ENCODE data around the gene LGI4. TPM values are rescaled to one million over a fixed set of nuclear protein-coding genes. Genes with fewer than 3 reads are reported as not detected.
"Not testable (repeated sequence)": the region's sequence is repeated elsewhere in the genome, so short reads cannot be mapped to it uniquely, and the experiment has no call there.

The LGI4 gene
- total and polyA plus RNA-seq, 11 donors = 2.2 to 15.1 (median 6.0) TPM

GRCh38 chr19:35130761-35131720, 3.8 kb downstream of the LGI4 start:
- no peak for DNase-seq
- intact Hi-C loops (cut with DNase I) = loop anchor here in 6 of 10 donors (5.0 to 10.0 kb wide), 3 partner anchors 64 to 86 kb away; partner anchors contain the start of gene HPN (in 1 of the 6)
- Histone ChIP-seq H3K27ac (no peak overlapping the region), H3K4me1 (peaks cover 0 to 14% (median 8%) of the 10 kb centered on the region in 12 donors), H3K27me3 (no peaks in the 10 kb centered on the region), H3K9me3 (no peaks in the 10 kb centered on the region), H3K4me3 (no peak overlapping the region), H3K36me3 (no peaks in the 10 kb centered on the region)
- WGBS, 4 donors = 83 to 85% (median 84%) methylated on average over 21 to 31 of the region's 31 CpGs
- no peak for ATAC-seq
- TF ChIP-seq, protein P1, sequence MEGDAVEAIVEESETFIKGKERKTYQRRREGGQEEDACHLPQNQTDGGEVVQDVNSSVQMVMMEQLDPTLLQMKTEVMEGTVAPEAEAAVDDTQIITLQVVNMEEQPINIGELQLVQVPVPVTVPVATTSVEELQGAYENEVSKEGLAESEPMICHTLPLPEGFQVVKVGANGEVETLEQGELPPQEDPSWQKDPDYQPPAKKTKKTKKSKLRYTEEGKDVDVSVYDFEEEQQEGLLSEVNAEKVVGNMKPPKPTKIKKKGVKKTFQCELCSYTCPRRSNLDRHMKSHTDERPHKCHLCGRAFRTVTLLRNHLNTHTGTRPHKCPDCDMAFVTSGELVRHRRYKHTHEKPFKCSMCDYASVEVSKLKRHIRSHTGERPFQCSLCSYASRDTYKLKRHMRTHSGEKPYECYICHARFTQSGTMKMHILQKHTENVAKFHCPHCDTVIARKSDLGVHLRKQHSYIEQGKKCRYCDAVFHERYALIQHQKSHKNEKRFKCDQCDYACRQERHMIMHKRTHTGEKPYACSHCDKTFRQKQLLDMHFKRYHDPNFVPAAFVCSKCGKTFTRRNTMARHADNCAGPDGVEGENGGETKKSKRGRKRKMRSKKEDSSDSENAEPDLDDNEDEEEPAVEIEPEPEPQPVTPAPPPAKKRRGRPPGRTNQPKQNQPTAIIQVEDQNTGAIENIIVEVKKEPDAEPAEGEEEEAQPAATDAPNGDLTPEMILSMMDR (IDR thresholded peaks at IDR 0.05) = no peak
- no peak for TF ChIP-seq POLR2A (IDR thresholded peaks at IDR 0.05)

- not testable (repeated sequence) for H3K4me3 ChIP-seq, DNase-seq, ATAC-seq, H3K9me3 ChIP-seq, H3K27me3 ChIP-seq, H3K36me3 ChIP-seq
- Histone ChIP-seq H3K27ac (peak overlapping the region in 2 of 12 donors; percentile 21 to 28), H3K4me1 (peaks cover 0 to 12% (median 4%) of the 10 kb centered on the region in 12 donors)
- 64 to 73% (median 65%) methylated on average over 14 of the region's 14 CpGs for WGBS, 4 donors
- intact Hi-C loops (cut with DNase I) = loop anchor here in 6 of 10 donors (5.0 to 10.0 kb wide), 3 partner anchors 62 to 85 kb away; partner anchors contain the start of gene HPN (in 1 of the 6)
Observed at GRCh38 chr19:35129724-35130274, 5.1 kb downstream of the LGI4 start.

DNA sequence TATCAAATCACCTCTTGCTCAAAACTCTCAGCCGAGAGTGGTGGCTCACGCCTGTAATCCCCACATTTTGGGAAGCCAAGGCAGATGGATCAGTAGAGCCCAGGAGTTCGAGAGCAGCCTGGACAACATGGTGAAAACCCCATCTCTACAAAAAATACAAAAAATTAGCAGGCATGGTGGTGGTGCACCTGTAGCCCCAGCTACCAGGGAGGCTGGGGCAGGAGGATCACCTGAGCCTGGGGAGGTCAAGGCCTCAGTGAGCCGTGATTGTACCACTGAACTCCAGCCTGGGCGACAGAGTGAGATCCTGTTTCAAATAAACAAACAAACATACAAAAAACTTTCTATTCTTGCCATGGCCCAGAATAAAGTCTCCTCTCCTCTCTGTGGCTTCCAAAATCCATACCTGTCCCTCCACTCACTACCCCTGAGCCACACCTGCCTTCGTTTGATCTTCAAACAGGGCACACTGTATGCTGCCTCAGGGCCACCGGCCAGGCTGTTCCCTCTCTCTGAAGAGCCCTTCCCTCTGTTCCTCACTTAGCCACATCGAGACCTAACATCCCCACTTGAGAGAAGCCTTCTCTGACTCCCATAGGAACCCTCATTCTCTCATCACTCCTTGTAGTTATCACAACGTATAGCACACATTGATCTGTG, 6.3 kb downstream of the LGI4 start:
- H3K4me3 ChIP-seq = no peak overlapping the region
- DNase-seq = no peak
- H3K4me1 ChIP-seq = peaks cover 0 to 22% (median 10%) of the 10 kb centered on the region in 12 donors
- ATAC-seq = no peak
- no peaks in the 10 kb centered on the region for H3K27me3 ChIP-seq
- intact Hi-C loops (cut with DNase I) = no loop called here
- WGBS, 4 donors = 89 to 92% (median 91%) methylated on average over 9 of the region's 9 CpGs
- no peaks in the 10 kb centered on the region for H3K9me3 ChIP-seq
- no peaks in the 10 kb centered on the region for H3K36me3 ChIP-seq
- TF ChIP-seq POLR2A (IDR thresholded peaks at IDR 0.05) = no peak
- TF ChIP-seq, protein P1 (IDR thresholded peaks at IDR 0.05) = no peak
- H3K27ac ChIP-seq = no peak overlapping the region

DNA sequence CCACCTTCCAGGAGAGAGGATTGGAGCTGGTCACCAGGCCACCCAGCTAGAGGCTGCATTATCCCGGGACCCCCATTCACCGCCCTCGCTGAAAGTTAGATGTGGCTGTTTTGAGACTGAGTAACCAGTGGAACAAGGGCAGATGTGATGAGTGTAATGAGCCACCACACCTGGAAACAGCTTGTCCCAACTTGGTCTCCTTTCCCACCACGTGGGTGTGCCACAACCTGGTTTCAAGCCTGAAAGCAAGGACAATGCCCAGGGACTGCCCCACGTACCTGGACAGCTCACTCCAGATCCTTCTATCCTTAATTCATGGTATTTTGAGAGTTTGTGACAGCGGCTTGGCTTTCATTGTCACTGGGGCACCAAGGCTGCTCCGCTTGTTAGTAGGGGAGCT, 7.0 kb downstream of the LGI4 start:
- intact Hi-C loops (cut with DNase I) = no loop called here
- H3K9me3 ChIP-seq = no peaks in the 10 kb centered on the region
- H3K36me3 ChIP-seq = no peaks in the 10 kb centered on the region
- H3K4me3 ChIP-seq = no peak overlapping the region
- WGBS, 4 donors = 78 to 96% (median 84%) methylated on average over 7 of the region's 7 CpGs
- ATAC-seq = no peak
- H3K27ac ChIP-seq = no peak overlapping the region
- TF ChIP-seq POLR2A (IDR thresholded peaks at IDR 0.05) = no peak
- TF ChIP-seq, protein P1 (IDR thresholded peaks at IDR 0.05) = no peak
- no peaks in the 10 kb centered on the region for H3K27me3 ChIP-seq
- no peak for DNase-seq
- H3K4me1 ChIP-seq = peaks cover 0 to 27% (median 12%) of the 10 kb centered on the region in 12 donors
